ENCODE measurements around the gene ZMYM4.
"Not testable (repeated sequence)": the region's sequence is repeated elsewhere in the genome, so short reads cannot be mapped to it uniquely, and the experiment has no call there.

Gene ZMYM4

DNA sequence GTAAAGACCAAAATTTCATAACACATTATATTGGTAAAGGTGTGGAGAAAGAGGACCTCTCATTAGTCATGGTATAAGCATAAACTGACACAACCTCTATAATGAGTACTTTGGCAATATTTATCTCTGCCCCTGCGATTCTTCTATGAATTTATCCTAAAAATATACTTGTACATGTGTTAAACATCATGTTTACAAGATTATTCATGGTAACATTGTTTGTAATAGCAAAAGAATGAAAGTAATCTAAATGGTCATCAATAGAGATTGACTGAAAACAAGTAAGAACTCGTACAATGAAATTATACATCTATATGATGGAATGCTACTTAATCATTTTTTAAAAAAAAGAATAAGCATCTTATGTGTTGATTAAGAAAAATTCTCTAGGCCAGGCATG is 192.3 kb downstream of the ZMYM4 start:
- DNase-seq = no peak

DNA sequence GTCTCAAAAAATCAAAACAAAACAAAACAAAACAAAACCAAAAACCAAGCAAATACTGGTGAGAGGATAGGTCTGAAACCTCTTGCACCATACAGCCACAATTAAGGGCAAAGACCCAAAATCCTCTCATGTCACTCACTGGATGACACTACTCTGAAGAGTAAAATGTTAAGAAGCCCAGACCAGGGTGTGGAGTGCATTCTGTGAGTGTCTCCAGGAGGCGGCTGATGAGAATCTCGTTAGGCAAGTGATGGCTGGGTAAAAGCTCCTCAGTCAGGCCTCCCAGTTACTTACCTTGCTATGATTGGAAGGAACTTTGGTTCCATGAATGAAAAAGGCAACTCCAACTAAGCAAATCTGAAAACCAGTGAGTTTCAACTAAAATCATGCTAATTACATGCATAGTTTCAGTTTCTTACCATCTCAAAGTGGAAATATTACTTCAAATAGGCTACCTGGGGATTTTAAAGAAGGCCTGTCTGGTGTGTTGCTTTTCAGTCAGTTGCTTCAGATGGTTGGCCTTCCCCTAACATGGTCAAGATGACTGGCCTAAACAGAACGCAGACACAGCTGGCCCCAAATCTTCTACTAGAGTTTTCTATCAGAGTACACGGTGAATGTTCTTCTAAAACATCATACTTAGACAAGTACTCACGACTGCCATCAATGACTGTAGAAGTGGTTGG is 193.6 kb downstream of the ZMYM4 start:
- DNase-seq = no peak

DNA sequence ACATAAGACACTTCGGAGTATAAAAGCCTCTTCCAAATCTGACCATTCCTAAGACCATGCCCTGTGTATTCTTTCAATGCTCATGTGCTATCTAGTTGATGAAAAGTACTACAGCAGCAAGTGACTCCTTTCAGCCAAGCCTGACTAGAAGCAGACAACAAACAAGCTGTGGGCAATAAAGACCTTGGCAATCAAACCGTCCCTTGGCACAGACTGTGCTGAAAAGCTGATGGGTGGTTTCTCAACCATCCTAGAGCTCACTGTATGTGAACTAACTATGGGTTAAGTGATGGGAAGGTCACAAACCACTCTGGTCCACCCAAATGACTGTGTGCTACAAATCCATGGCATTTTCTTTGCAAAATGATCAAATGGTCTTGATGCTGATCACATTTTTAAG is 194.7 kb downstream of the ZMYM4 start:
- no peak for DNase-seq

DNA sequence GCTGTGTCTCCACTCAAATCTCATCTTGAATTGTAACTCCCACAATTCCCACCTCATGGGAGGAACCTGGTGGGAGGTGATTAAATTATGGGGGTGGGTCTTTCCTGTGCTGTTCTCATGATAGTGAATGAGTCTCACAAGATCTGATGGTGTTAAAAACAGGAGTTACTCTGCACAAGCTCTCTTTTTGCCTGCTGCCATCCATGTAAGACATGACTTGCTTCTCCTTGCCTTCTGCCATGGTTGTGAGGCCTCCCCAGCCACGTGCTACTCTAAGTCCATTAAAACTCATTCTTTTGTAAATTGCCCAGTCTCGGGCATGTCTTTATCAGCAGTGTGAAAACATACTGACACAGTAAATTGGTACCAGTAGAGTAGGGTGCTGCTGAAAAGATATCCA is 195.2 kb downstream of the ZMYM4 start:
- DNase-seq = not testable (repeated sequence)

DNA sequence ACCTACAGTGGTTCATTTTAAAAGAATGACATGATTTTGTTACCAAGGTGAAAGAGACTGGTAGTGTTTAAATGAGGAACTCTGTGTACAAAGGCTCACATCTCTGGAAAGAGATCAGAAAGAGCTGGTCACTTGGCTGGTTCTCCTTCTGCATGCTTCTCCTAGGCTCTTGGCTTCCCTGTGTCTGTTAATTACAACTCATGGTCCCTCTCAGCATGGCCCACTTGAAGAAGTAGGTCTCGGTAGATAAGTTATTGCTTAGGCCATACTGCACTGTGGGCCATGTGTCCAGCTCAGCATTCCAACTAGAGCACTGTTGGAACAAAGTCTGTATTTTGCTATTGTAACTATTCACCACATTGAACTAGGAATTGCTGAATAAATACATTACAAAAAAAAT is 197.6 kb downstream of the ZMYM4 start:
- no peak for DNase-seq

DNA sequence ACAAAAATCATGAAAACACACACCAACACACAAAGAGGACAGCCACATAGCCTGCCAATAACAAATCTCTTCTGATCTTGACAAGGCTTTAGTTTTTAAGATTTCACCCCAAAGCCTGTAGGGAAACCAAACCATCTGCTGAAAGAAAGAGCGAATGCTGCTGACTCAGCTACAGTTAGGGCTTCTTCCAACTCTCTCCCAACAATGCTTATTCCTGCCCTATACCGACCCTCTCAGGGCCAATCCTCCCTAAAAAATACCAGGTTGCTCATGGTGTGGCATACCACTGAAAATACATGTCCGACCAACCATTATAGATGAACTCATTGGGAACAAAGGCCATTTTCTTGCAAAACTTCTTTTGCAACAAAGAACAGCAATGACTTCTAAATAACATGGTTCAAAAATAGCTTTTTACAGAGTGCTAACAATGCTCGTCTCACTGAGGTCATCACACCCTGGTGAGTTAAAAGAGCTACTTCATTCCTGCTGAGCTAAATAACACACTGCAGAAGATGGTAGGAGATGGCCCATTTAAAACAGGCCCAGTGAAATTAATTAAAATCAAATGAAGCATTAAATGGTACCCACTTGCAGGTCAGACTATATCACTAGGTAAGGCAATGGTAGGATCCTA is 202.6 kb downstream of the ZMYM4 start:
- DNase-seq = no peak
